ENCODE measurements around the gene C11orf52. TPM values are rescaled to one million over a fixed set of nuclear protein-coding genes. Genes with fewer than 3 reads are reported as not detected.

C11orf52 gene
- total and polyA plus RNA-seq, 2 of the 13 experiments (the other 11 are each of a cell fraction or from before 2014, with no cell fraction given): 7.4 to 11.0 TPM

GRCh38 chr11:111926505-111927391 lies 8.0 kb downstream of the C11orf52 start (continued):
- no peak for TF ChIP-seq BRCA1 (CRISPR knock-in tag; IDR thresholded peaks at IDR 0.05)
- TF ChIP-seq SNAI1 (CRISPR knock-in tag; IDR thresholded peaks at IDR 0.05; ENCODE audit: borderline replicate concordance): no peak
- TF ChIP-seq CAMTA2 (CRISPR knock-in tag; IDR thresholded peaks at IDR 0.05; ENCODE audit: borderline replicate concordance): no peak
- no peak for TF ChIP-seq ZNF10 (CRISPR knock-in tag; IDR thresholded peaks at IDR 0.05; ENCODE audit: borderline replicate concordance, low read depth)
- no peak for TF ChIP-seq TAF15 (IDR thresholded peaks at IDR 0.05; ENCODE audit: low read depth, low read length, poor library complexity, severe bottlenecking)
- no peak for TF ChIP-seq ZNF720 (CRISPR knock-in tag; IDR thresholded peaks at IDR 0.05)
- TF ChIP-seq ZNF441 (CRISPR knock-in tag; IDR thresholded peaks at IDR 0.05; ENCODE audit: borderline replicate concordance): no peak
- no peak for TF ChIP-seq RAD21 (CRISPR knock-in tag; IDR thresholded peaks at IDR 0.05)
- no peak for TF ChIP-seq RBAK (CRISPR knock-in tag; IDR thresholded peaks at IDR 0.05)
- no peak for TF ChIP-seq ZNF615 (CRISPR knock-in tag; IDR thresholded peaks at IDR 0.05; ENCODE audit: borderline replicate concordance)
- no peak for TF ChIP-seq CHCHD3 (CRISPR knock-in tag; IDR thresholded peaks at IDR 0.05)
- TF ChIP-seq PLSCR1 (CRISPR knock-in tag; IDR thresholded peaks at IDR 0.05; ENCODE audit: borderline replicate concordance): no peak
- no peak for TF ChIP-seq ZBTB40 (IDR thresholded peaks at IDR 0.05)
- peak; percentile 73 for TF ChIP-seq ZBTB40 (CRISPR knock-in tag; IDR thresholded peaks at IDR 0.05)
- peak; percentile 76 for TF ChIP-seq ZNF574 (CRISPR knock-in tag; IDR thresholded peaks at IDR 0.05)
- TF ChIP-seq MAF1 (CRISPR knock-in tag; IDR thresholded peaks at IDR 0.05; ENCODE audit: borderline replicate concordance): no peak
